Right lobe of liver (tissue), 6 donors: ENCODE data around the gene CNOT3. TPM values are rescaled to one million over a fixed set of nuclear protein-coding genes. Genes with fewer than 3 reads are reported as not detected.

Experiments
- ATAC-seq, 4 donors: fragments of 200-7000 bp; cut with Tn5 transposase; one replicate each; pipeline ENCODE4 v1.9.1; 2020; ENCODE audit warnings: mild to moderate bottlenecking in 4 of 4, moderate library complexity in 4 of 4
- DNase-seq, 3 donors: peaks; one replicate each; pipeline ENCODE4 v3.0.0-alpha.2; 2020
- H3K27ac ChIP-seq, 3 donors: fragments of 200-600 bp; one replicate each; pipeline ENCODE4 v1.8.0; 2022
- H3K27me3 ChIP-seq, 2 donors: fragments of 200-600 bp; one replicate each; pipeline ENCODE4 v1.8.0; 2022
- H3K36me3 ChIP-seq, 4 donors: fragments of 200-600 bp; sonication (generic) in 1 of 4; one replicate each; pipeline versions ENCODE4 v1.5.1 to v1.8.0; 2017 to 2022; ENCODE audit warnings: control low read depth in 1 of 4
- H3K4me1 ChIP-seq, 4 donors: fragments of 200-600 bp; sonication (generic) in 1 of 4; one replicate each; pipeline versions ENCODE4 v1.5.1 to v1.8.0; 2017 to 2022; ENCODE audit warnings: control low read depth in 1 of 4
- H3K4me3 ChIP-seq, 3 donors: fragments of 200-600 bp; one replicate each; pipeline ENCODE4 v1.8.0; 2022
- H3K9me3 ChIP-seq, 4 donors: fragments of 200-600 bp; sonication (generic) in 1 of 4; one replicate each; pipeline versions ENCODE4 v1.5.1 to v1.8.0; 2017 to 2022; ENCODE audit warnings: control low read depth in 1 of 4
- POLR2A ChIP-seq: fragments of 450-650 bp; IDR thresholded peaks from one replicate; pipeline ENCODE4 v1.6.1; 2017; ENCODE audit warnings: antibody characterized with exemption, mild to moderate bottlenecking
- WGBS: methylation state at CpG from one replicate; pipeline ENCODE4 v1.1.6; 2018; ENCODE audit warnings: low coverage, low lambda C conversion rate; ENCODE audit not compliant: insufficient coverage; ENCODE audit errors: missing lambda C conversion rate; 5-methylcytosine and 5-hydroxymethylcytosine counted together
- intact Hi-C, 2 donors: fragments of 100-400 bp; cut with DNase I; formaldehyde crosslinking; loops; one replicate each; pipeline versions ENCODE4 v1.11.2 to v1.14.1; 2022
- total RNA-seq, 6 experiments: library from RNA; depleted of rRNA in 2 of 6; stranded (reverse); fragments of >200 nt in 2 of 6; fragmentation: NEBNext Ultra II Directional in 3 of 6; extraction: Animal tissue kit (Norgen Biotek cat#: 25700) in 3 of 6; gene quantifications; one replicate each; pipeline versions ENCODE4 v1.1.0 to v1.2.4, GENCODE V29; 2016 to 2023
- TF ChIP-seq, protein P1 (sequence below), 4 donors: fragments of 200-600 bp in 3 of 4; fragments of 450-650 bp in 1 of 4; IDR thresholded peaks; one replicate each; pipeline versions ENCODE4 v1.5.1 to v1.8.0; 2016 to 2022; ENCODE audit warnings: antibody characterized with exemption in 4 of 4, mild to moderate bottlenecking in 2 of 4
- donor health status: DM: no; HTN: yes; CAD: no.
- donor health status: DM: no; HTN: no; CAD: no.
- donor health status: DM: no; HTN: no; CAD: no.
- donor health status: DM: no; HTN: yes; CAD: no.
- donor health status: DM: no; HTN: yes; CAD: no.

The CNOT3 gene
- total RNA-seq, 6 experiments from 2014 or later = 7.1 to 21.6 (median 15.5) TPM

DNA sequence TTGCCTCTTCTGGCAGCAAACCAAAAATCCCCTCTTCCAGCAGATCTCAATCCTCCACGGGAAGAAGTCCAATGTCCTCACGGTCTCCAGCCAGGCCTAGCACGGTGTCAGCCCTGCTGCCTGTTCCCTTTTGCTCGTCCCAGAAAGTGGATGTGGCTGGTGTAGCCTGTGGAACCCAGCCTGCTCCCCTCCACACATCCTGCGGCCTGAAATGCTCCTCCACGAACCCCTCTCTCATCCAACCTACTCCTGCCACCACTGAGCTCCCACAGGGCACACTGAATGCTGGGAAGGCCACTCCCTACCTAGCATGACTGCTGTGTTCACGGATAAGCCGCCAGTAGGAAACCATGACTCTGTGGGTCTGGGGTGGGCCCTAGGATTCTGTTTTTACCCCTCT, 48.8 kb downstream of the CNOT3 start:
- no peaks in the 10 kb centered on the region for H3K36me3 ChIP-seq
- H3K27me3 ChIP-seq = no peaks in the 10 kb centered on the region
- no peak overlapping the region for H3K4me3 ChIP-seq
- intact Hi-C loops = no loop called here
- no peak for TF ChIP-seq POLR2A
- TF ChIP-seq, protein P1, sequence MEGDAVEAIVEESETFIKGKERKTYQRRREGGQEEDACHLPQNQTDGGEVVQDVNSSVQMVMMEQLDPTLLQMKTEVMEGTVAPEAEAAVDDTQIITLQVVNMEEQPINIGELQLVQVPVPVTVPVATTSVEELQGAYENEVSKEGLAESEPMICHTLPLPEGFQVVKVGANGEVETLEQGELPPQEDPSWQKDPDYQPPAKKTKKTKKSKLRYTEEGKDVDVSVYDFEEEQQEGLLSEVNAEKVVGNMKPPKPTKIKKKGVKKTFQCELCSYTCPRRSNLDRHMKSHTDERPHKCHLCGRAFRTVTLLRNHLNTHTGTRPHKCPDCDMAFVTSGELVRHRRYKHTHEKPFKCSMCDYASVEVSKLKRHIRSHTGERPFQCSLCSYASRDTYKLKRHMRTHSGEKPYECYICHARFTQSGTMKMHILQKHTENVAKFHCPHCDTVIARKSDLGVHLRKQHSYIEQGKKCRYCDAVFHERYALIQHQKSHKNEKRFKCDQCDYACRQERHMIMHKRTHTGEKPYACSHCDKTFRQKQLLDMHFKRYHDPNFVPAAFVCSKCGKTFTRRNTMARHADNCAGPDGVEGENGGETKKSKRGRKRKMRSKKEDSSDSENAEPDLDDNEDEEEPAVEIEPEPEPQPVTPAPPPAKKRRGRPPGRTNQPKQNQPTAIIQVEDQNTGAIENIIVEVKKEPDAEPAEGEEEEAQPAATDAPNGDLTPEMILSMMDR (IDR thresholded peaks at IDR 0.05) = no peak
- 92% methylated on average over 2 of the region's 8 CpGs for WGBS
- no peaks in the 10 kb centered on the region for H3K9me3 ChIP-seq
- ATAC-seq = no peak
- no peak overlapping the region for H3K27ac ChIP-seq
- no peak for DNase-seq
- no peaks in the 10 kb centered on the region for H3K4me1 ChIP-seq

DNA sequence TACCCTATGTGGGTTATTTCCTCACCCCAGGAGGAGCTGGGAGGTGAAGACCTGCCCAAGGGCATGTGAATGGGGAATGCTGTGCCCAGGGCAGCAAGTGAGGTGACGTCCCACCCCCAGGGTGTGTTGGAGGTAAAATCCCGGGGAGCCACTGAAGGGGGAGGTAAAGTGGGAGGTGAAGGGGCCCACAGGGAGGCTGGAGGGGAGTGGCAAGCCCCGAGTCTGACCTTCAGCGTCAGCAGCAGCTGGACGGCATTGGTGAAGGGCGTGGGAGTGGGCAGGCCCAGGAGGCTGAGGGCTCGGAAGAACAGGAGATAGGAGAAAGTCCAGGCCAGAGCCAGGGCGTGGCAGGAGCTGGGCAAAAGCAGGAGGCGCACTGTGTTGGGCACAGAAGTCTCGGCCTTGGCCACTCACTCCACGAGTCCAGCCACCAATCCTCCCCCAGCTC, 49.4 kb downstream of the CNOT3 start:
- Histone ChIP-seq H3K4me3 (no peak overlapping the region), H3K27ac (no peak overlapping the region), H3K36me3 (no peaks in the 10 kb centered on the region), H3K9me3 (no peaks in the 10 kb centered on the region), H3K4me1 (peaks cover 0 to 5% (median 2%) of the 10 kb centered on the region in 4 donors), H3K27me3 (no peaks in the 10 kb centered on the region)
- WGBS = 78% methylated on average over 3 of the region's 11 CpGs
- ATAC-seq (no peak), DNase-seq (no peak)
- intact Hi-C loops = no loop called here
- no peak for TF ChIP-seq POLR2A
- TF ChIP-seq, protein P1 (IDR thresholded peaks at IDR 0.05) = no peak

DNA sequence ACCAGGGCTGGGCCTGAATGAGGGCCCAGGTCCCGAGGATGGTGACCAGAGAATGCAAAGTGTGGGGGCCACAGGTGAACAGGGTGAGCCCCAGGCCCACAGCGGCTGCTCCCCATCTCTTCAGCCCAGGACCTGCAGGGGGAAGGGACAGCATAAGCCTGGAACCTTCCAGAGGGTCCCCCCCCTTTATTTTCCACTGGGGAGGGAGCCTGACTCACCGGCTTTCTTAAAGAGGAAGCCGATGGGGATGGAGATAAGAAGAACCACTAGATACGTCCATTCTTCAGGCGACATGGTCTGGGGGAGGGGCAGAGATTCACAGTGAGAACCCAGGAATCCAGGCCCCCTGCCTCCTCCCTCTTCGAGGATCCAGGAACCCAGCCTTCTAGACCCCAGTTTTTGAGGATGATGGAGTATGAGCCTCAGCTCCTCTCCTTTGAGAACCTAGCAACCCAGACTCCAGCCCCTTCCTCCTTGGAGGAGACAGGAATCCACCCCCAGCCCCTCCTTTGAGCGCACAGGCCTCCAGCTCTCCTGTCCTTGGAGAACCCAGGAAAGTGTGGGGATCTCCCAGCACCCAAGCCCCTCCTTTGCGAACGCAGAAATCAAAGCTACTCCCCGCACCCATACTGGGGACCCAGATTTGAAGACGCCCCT, 50.8 kb downstream of the CNOT3 start:
- Histone ChIP-seq H3K4me1 (peaks cover 0 to 10% (median 3%) of the 10 kb centered on the region in 4 donors), H3K27ac (peak overlapping the region; percentile 11 to 97 (median 96))
- WGBS = 51% methylated on average over 7 of the region's 12 CpGs

DNA sequence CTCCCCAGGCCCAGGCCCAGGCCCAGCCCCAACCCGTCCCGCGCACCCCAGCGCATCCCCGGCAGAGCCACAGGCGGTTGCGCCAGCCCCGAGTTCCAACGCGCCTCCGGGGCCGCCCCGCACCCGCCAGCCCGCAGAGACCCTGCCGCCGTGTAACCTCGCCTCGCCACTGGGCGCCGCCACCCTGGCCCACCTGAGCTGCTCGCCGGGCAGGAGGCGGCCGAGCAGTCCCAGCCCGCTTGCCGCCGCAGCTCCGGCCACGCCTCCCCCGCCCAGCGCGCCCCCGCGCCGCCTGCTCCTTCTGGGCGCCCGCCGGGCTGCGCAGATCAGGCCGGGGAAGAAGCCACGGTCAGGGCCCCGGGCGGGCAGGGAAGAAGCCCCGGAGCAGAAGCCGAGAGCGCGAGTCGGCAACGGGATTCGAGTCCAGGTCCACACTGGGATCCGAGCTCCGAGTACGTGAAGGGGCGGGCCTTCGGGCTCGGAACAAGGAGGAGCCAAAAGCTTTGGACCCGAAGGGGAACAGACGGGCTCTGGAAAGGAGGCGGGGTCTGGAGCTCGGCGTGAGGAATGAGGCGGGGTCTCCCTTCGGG, 51.7 kb downstream of the CNOT3 start, which contains the start of gene MBOAT7:
Gene MBOAT7, minus strand, starts transcription at position 436 of the 590 bp plus-strand sequence. CDS start 1,072 bp downstream, outside the sequence.
- DNase-seq = no peak
- peak within 1 kb of the TSS; percentile 89 to 91 (median 90) for H3K4me3 ChIP-seq
- intact Hi-C loops = no loop called here
- no peaks in the 10 kb centered on the region for H3K27me3 ChIP-seq
- WGBS = 0% methylated on average over 34 of the region's 64 CpGs
- TF ChIP-seq, protein P1 (IDR thresholded peaks at IDR 0.05) = peak; percentile 15 to 50 (median 32)
- TF ChIP-seq POLR2A = peak; percentile 72
- H3K9me3 ChIP-seq = no peaks in the 10 kb centered on the region
- peaks cover 0 to 19% (median 10%) of the 10 kb centered on the region in 4 donors for H3K36me3 ChIP-seq
- H3K27ac ChIP-seq = peak within 1 kb of the TSS; percentile 96 to 97 (median 96)
- peaks cover 0 to 10% (median 3%) of the 10 kb centered on the region in 4 donors for H3K4me1 ChIP-seq
- ATAC-seq = peak; percentile 0 to 61 (median 24)

More for the DNA sequence above, 50.8 kb downstream of the CNOT3 start:
- TF ChIP-seq, protein P1 (IDR thresholded peaks at IDR 0.05) = no peak
- no peak for TF ChIP-seq POLR2A
- Histone ChIP-seq H3K9me3 (no peaks in the 10 kb centered on the region), H3K36me3 (peaks cover 0 to 10% (median 5%) of the 10 kb centered on the region in 4 donors), H3K4me3 (peak overlapping the region in 2 of 3 donors; percentile 68 to 89), H3K27me3 (no peaks in the 10 kb centered on the region)
- DNase-seq (no peak), ATAC-seq (no peak)
- intact Hi-C loops = no loop called here
